ENCODE measurements around the gene ALG9.

The ALG9 gene

DNA sequence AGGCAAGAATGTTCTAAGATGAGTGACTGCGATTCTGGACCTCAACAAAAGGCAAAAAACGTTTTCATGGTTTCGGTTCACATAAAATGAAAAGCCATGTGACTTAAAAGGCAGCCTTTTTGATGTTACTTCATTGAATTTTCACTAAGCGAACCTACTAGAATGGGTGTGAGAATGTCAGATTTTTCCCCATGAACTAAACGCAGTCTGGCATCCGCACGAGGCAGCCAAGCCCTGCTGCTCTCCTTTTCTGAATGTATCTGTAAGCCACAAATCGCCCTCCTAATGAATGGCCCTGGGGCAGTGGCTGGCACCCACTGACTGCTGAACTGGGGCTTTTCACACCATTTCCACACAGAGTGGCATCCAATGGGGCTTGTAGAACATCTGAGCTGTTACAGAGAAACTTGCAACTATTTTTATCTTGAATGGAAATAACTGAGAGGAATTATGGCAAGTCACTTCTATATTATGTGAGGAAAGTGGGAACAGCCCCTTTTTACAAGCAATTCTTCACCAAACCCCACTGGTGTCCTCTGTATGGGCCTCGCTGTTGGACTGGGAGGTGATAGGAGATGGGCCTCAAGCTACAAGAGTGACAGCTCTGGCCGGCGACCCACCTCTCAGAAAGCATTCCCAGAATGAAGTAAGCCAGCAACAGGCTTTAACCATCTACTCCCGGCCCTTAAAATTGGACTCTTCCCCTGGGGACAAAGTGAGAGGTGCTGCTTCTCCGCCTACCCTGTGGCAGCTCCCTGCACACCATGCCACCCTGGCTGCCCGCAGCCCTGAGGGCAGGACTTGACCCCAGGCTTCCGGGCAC lies 134.5 kb downstream of the ALG9 start:
- peak overlapping the region; percentile 74 for H3K27ac ChIP-seq
- TF ChIP-seq CTCF (conservative IDR thresholded peaks at IDR 0.05) (no peak), ZFX (IDR thresholded peaks at IDR 0.05) (no peak)

All from C4-2B (cell line).